ENCODE data around the gene JOSD1. TPM values are rescaled to one million over a fixed set of nuclear protein-coding genes. Genes with fewer than 3 reads are reported as not detected.

The JOSD1 gene
- total and polyA plus RNA-seq, 3 donors from 2014 or later: 40.9 to 91.0 (median 70.3) TPM

GRCh38 chr22:38707346-38707745, 6.6 kb upstream of the JOSD1 start:
- H3K27ac ChIP-seq: peak overlapping the region in 1 of 2 donors; percentile 91
- H3K9me3 ChIP-seq: no peaks in the 10 kb centered on the region
- 42 to 45% methylated on average over 2 of the region's 2 CpGs for WGBS, 2 donors
- TF ChIP-seq CTCF (IDR thresholded peaks at IDR 0.05): no peak
- no peak for TF ChIP-seq POLR2A (IDR thresholded peaks at IDR 0.05)
- H3K4me1 ChIP-seq: peaks cover 19% of the 10 kb centered on the region
- intact Hi-C loops (cut with DNase I; ENCODE audit: low total_unique reads): loop anchor here (10.0 kb wide), 1 partner anchor 47 kb away; the partner anchor contains the start of gene SUN2
- no peaks in the 10 kb centered on the region for H3K36me3 ChIP-seq (ENCODE audit: low read depth, missing control alignments)
- H3K4me3 ChIP-seq: no peak overlapping the region
- DNase-seq: no peak
- H3K27me3 ChIP-seq: no peaks in the 10 kb centered on the region

- peak overlapping the region; percentile 91 to 95 for H3K27ac ChIP-seq
- peak overlapping the region; percentile 83 to 89 for H3K4me3 ChIP-seq
- TF ChIP-seq CTCF (IDR thresholded peaks at IDR 0.05) (no peak), POLR2A (IDR thresholded peaks at IDR 0.05) (no peak)
- 2 to 3% methylated on average over 4 of the region's 4 CpGs for WGBS, 2 donors
- H3K4me1 ChIP-seq: peaks cover 20% of the 10 kb centered on the region
- no peaks in the 10 kb centered on the region for H3K9me3 ChIP-seq
- no peaks in the 10 kb centered on the region for H3K36me3 ChIP-seq (ENCODE audit: low read depth, missing control alignments)
- H3K27me3 ChIP-seq: no peaks in the 10 kb centered on the region
- no peak for DNase-seq
- intact Hi-C loops (cut with DNase I; ENCODE audit: low total_unique reads): loop anchor here (10.0 kb wide), 1 partner anchor 48 kb away; the partner anchor contains the start of gene SUN2
Measured at GRCh38 chr22:38706901-38707195, 6.1 kb upstream of the JOSD1 start.

- H3K4me3 ChIP-seq: peak overlapping the region; percentile 83 to 89
Measured at GRCh38 chr22:38706101-38706900, 5.6 kb upstream of the JOSD1 start.

GRCh38 chr22:38705235-38706100, 4.7 kb upstream of the JOSD1 start, which contains the start of gene GTPBP1:
TSS of gene GTPBP1 (plus strand) at chr22:38705944. CDS start at chr22:38705956, 12 bp downstream.
- TF ChIP-seq POLR2A (IDR thresholded peaks at IDR 0.05) (peak; percentile 96), CTCF (IDR thresholded peaks at IDR 0.05) (peak in 1 of 3 experiments; percentile 4)
- Histone ChIP-seq H3K27ac (peak within 1 kb of the TSS; percentile 91 to 95), H3K36me3 (ENCODE audit: low read depth, missing control alignments) (no peaks in the 10 kb centered on the region), H3K4me1 (peaks cover 26% of the 10 kb centered on the region), H3K4me3 (peak within 1 kb of the TSS; percentile 83 to 89), H3K9me3 (no peaks in the 10 kb centered on the region), H3K27me3 (no peaks in the 10 kb centered on the region)
- 0% methylated on average over 35 to 55 of the region's 55 CpGs for WGBS, 2 donors
- intact Hi-C loops (cut with DNase I; ENCODE audit: low total_unique reads): loop anchor here (10.0 kb wide), 1 partner anchor 49 kb away; the partner anchor contains the start of gene SUN2
- peak; percentile 100 for DNase-seq

More at GRCh38 chr22:38706101-38706900, 5.6 kb upstream of the JOSD1 start:
- peak overlapping the region; percentile 91 to 95 for H3K27ac ChIP-seq
- H3K27me3 ChIP-seq: no peaks in the 10 kb centered on the region
- WGBS, 2 donors: 1% methylated on average over 42 to 67 of the region's 80 CpGs
- H3K4me1 ChIP-seq: peaks cover 25% of the 10 kb centered on the region
- peak in 1 of 3 experiments; percentile 0 for TF ChIP-seq CTCF (IDR thresholded peaks at IDR 0.05)
- TF ChIP-seq POLR2A (IDR thresholded peaks at IDR 0.05): no peak
- peak; percentile 45 for DNase-seq
- H3K9me3 ChIP-seq: no peaks in the 10 kb centered on the region
- no peaks in the 10 kb centered on the region for H3K36me3 ChIP-seq (ENCODE audit: low read depth, missing control alignments)
- intact Hi-C loops (cut with DNase I; ENCODE audit: low total_unique reads): loop anchor here (10.0 kb wide), 1 partner anchor 48 kb away; the partner anchor contains the start of gene SUN2

All from testis (tissue), 3 donors.